ENCODE measurements around the gene DOCK4.

Gene DOCK4

DNA sequence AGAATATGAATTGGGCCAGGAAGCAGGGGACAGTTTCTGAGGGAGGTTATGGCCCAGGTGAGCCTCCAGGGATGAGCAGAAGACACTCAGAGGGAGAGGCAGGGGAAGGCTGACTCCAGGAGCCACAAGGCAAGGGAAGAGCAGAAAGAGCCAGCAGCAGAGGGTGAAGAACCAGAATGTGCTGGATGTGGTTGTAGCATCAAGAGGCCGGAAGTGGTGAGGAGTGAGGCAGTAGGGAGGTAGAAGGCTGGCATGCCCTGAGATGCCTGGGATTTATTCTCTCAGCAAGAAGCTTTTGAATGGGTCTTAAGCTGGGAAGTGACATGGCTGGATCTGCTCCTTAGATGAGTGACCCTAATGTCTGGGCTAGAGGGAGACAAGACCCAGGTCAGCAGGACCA, 311.7 kb downstream of the DOCK4 start:
- no peak for DNase-seq (ENCODE audit: low spot score)

DNA sequence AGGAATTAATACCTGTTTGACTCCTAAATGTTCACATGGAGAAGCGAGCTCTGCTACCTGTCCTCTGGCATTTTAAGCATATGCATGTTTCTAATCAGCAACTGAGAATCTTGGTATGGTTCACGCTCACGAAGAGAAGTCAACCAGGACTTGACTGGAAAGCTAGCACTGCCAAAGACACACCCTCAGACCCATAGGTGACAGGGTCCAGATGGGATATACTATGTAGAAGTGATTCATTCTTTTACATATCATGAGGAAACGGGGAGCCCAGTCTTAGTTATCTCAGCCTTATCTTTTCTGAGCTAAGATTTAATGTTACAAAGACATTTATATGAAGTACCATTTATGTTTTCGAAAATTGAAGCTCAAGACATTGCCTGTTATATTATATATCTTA, 313.0 kb downstream of the DOCK4 start:
- no peak for DNase-seq (ENCODE audit: low spot score)

DNA sequence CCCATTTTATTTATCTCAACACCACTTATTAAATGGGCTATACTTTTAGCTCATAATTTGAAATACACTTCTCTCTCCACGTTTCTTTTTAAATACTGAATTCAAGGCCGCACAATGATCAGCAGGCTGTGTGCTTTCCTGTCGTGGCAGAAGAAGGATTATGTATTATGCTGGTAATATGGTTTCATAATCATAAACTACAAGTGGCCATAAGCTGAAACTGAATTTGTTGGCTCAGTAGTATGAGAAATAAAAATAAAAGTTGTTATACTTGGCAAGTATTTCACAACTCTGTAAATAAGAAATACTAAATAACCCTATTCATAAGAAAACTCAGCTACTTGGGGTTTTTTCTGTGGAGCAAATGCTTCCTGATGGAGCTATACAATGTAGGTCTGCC, 313.6 kb downstream of the DOCK4 start:
- no peak for DNase-seq (ENCODE audit: low spot score)

DNA sequence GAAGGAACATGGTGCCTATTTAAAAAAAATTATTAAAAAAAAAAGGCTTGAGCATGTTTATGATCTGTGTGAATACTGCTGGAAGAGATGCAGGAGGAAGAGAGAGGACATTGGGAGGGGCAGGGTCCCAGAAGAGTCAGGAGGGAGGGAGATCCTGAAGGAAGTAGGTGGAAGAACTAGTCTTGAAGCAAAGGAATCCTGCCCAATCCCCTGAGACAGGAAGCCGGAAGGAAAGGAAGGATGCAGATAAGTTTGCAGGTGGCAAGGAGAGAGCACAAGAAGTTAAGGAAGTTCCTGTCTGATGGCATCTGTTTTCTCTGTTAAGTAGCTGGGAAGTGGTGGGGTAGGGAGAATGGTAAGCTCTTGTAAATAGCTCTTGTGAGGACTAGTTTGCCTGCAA, 318.5 kb downstream of the DOCK4 start:
- no peak for DNase-seq (ENCODE audit: low spot score)

DNA sequence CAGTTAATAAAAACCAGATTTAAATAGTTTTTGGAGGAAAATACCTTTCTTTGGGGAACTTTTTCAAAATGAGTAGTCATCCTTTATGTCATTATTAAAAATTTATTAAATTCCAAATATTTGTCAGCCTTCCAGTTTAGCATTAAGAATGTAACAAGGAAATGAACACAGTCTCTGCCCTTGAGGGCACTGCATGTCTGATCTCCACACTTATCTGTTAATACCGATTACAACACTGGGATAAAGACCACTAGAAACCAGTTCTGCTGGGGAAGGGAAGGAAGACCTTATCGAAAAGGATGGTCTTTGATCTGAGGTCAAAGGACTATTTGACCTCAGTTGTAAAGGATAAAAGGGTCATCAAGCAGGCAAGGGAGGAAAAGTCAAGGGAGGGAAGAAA, 320.0 kb downstream of the DOCK4 start:
- no peak for DNase-seq (ENCODE audit: low spot score)

DNA sequence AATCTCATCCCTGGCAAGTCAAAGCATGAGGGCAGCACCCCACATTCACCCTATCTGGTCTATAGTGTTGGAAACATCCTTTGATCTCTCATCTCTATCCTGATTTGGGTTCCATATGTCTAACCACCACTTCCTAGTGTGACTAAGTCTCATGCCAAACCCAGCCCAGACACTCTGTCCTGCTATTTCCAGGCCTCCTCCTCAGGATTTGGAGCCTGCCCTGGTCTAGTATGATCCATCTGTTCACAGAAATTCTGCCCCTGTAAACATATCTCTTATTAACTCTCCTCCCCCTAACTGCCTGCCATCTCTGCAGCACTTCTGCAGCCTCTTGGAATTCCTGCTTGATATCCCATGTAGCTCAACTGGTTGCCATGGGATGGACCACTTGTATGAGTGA, 323.0 kb downstream of the DOCK4 start:
- no peak for DNase-seq (ENCODE audit: low spot score)

DNA sequence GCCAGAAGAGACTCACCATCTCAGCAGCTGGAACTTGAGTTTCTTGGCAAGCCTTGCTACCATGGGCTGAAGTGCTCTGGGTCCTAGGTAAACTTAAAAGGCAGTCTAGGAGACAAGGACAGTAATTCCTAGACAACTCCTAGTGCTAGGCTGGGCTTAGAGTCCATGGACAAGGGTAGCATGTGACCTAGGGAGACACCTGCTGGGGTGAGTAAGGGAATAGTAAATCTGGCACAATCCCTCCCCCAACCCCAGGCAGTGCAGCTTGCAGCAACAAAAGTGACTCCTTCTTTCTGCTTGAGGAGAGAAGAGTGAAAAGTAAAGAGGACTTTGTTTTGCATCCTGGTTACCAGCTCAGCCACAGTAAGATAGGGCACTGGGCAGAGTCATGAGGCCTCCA, 327.4 kb downstream of the DOCK4 start:
- DNase-seq (ENCODE audit: low spot score) = no peak

DNA sequence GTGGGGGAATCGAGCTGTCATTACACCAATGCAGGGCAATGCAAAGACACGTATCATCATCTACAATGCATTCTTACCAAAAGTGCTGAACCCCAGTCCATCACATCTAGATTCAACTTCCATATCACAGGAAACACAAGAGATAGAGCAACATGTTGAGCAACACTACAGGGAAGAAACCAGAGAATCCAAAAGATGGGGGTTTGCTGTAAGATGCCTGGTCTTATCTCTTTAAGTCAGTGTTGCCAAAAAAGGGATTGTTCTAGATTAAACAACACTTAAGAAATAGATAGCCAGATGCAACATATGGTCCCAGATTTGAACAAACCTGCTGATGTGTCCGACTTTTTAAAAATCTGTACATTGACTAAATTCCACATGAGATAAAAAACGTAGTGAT, 328.3 kb downstream of the DOCK4 start:
- DNase-seq (ENCODE audit: low spot score) = no peak

DNA sequence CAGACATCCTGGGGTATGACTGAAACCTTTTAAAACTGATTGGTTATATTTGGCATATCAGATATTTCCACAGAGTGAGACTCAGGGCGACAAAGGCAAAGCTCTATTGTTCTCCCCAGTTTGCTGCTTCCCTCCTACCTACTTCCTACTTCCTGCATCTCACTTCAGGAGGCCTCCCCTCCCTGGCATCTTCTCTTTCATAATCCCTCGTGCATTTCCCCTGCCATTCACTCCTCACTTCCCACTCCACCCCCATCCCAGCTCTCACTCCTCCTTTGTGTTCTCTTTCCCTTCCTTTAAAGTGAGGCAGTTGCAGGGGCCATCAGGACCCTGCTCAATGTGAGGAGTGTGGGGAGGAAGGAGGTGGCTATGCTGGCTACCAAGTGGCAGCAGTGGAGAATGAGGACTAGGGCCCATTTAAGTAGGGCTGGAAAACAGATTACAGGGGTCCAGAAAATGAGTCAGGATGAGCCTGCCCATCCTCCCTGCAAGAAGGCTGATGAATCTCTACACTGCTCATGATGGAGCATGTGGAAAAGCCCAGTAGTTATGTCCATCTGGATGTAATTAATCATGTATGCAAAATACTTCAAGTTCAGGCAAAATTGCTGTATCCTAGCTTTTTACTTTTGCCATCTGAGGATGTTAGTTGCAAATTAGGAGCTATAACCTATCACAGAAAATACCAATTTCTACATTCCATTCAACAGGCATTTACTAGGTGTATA, 332.1 kb downstream of the DOCK4 start:
- DNase-seq (ENCODE audit: low spot score) = no peak

DNA sequence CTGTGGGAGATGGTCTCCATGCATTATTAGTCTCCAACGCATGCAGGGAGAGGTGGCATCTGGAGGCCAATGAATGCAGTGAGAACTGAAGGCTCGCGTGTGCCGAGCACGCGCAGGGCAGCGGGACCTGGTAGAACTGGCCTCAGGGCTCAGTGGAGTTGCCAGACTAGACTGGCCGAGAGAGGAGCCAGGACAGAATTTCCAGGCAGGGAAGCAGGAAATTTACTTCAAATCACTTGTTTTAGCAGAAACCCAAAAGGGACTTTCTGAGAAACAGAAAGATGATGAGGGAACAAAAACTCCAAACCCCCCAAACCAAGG, 332.9 kb downstream of the DOCK4 start:
- DNase-seq (ENCODE audit: low spot score) = no peak

DNA sequence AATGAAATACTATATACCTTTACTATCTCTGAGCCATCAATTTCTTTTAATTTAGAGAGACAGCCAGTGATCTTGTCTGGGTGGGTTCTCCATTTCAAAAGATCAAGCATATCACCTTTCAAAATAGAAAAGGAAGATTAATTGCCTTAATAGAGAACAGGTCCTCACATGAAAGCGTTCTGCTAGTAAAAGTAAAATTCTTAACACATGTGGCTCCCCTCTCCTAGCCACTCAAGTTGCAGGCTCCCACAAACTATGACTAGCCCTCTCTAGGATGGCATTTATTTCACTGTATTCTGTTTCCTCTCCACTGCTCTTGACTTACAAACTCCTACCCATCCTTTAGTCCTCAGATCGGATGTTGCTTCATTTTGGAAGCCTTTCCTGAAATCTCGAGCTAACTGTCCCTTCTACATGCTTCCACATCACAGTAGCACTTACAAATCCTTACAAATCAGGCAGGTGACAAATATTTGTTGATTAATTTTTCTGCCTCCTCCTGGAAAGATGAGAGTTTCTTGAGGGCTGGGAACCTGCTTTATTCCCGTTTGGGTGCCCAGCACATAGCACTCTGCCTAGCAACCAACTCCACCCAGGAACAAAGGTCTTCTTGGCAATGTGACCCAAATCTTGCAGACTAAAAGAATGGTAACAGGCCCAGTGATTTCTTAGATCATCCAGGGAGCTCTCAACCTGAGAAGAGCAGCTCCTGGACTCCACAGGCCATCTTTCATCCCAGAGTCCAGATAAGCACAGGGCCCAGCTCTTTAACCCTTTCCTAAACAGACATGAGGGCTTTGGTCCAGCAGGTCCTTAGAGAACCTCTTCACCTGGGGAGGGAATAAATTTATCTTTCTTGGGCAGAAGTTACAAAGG, 333.5 kb downstream of the DOCK4 start:
- DNase-seq (ENCODE audit: low spot score) = no peak

DNA sequence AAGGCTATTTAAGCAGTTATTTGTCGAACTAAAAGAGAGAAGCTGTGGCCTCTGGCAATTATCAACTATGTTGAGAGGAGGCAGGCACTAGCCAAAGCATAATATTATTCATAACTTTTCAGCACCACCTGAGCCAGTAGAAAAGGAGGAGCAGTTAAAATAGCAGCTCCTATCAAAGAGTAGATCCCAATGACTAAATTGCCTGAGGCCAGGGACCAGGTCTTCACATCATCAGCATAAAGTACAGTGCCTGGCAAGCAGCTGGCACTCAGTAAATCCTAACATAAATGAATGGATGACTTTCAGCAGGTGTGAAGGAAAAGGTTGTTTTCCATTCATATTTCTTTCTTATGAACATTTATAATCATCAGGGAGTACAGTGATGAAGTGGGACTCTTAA, 334.9 kb downstream of the DOCK4 start:
- no peak for DNase-seq (ENCODE audit: low spot score)

DNA sequence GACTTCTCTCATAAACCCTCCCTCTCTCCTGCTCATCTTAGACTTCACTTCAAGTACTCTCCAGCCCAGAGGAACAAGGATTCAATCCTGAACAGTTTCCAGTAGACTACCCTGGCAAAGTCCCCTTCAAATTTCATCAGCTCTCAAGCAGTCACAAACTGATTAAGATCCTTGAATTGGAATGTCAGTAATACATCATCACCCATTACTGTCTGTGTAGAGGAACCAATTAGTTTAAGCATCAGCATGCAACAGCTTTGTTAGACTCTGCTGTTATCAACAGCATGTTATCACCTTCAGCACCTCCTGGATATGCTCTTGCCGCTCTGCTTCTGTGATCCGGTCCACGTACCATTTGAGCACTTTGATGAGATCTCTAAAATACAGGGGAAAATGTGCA, 336.9 kb downstream of the DOCK4 start:
- DNase-seq (ENCODE audit: low spot score) = no peak

DNA sequence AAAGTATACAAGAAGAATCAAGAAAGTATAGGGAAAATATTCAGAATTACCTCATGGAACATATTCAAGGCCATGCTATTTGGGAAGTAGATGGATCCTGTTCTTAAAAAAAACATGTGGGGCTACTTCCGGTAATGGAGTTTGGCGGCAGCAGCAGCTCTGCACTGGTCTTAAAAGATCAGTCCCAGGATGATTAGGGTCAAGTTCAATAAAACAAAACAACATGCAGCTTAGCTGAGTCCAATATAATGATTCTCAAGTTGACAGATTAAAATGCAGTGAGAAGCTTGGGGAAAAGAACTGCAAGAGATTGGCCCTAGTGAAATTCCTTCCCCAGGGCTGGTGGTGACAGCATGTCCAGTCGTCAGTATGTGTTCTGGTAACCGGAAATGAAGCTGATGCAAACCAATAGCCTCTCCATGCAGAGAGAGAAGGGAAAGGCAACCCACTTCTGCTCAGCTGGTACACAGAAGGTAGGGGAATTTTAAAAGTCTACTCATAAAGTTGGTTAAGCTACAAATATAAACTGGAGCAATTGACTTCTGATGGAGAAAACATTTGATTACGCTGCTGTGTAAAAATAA, 338.8 kb downstream of the DOCK4 start:
- DNase-seq (ENCODE audit: low spot score) = no peak

DNA sequence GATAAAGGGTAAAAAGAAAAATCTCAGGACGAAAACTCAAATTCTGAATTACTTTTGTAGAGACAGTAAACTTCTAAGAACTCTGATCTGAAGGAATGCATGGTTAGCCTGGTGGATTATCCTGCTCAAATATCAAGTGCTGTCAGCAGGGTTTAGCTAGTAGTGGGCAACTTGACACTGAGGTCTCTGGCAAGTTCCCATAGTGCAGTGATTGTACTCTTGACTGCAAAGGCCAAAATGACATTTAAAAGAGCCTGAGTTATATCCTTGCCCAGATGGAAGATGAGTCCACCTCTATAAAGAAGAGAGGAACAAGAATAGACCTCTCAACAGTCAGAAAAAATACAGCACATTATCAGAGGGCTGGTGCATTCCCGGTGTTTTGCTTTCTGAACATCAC, 339.4 kb downstream of the DOCK4 start:
- no peak for DNase-seq (ENCODE audit: low spot score)

DNA sequence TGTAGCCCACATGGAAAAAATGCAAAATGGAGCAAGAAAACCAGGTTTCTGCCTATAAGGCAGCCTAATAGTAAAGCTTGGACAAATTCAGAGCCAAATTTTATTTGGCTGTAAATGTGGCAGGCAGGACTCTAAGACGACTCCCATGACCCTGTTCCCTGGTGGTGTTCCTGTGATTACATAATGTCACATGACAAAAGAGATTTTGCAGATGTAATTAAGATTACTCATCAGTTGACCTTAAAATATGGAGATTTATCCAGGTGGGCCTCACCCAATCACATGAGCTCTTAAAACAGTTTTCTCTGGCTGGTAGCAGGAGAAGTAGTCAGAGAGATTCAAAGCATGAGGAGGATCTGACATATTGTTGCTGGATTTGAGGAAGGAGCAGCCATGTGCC, 340.8 kb downstream of the DOCK4 start:
- DNase-seq (ENCODE audit: low spot score) = no peak

DNA sequence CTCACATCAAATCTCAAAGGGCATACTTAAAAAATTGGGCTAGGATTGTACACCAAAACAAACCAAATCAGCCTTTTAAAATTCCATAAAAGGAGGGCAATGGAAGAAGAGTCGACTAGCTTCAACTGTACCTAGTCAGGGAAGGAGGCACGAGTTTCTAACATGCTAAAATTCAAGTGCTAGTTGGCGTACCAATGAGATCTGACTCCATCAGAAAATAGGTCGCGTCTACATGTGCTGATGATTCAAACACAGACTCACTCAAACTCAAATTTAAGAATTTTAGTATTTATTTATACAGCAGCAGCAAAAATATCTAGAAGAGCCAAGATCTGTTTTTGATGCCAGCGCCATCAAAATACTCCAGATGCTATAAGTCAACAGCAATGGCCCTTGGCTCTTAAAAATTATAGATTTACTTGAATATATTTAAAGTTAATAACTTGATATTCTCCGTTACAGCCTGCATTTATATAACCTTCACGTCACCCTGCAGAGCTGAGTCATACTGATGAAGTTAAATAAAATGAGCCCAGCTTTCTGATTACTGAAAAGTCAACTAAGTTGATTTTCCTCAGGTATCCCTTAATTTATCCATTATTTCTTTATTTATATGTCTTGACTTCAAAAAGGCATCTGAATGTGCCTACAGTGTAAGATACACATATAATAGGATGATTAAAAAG, 341.8 kb downstream of the DOCK4 start:
- no peak for DNase-seq (ENCODE audit: low spot score)

DNA sequence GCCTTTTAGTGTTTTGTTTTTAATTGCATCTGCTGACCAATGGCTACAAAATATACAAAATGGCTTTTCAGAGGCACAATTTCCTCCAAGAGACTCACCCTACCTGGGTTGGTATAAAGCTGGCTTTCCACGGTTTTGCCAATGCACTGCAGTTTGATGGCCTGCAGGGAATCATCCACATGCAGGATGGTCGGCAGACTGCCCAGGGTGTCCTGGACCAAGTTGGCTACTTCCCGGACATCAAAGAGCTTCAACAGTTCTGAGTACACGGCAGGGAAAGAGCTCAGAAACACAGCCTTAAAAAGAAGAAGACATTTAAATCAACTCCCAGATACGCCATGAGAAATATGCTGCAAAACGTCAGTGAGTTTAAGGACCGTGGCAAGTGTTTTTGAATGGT, 342.9 kb downstream of the DOCK4 start:
- no peak for DNase-seq (ENCODE audit: low spot score)

DNA sequence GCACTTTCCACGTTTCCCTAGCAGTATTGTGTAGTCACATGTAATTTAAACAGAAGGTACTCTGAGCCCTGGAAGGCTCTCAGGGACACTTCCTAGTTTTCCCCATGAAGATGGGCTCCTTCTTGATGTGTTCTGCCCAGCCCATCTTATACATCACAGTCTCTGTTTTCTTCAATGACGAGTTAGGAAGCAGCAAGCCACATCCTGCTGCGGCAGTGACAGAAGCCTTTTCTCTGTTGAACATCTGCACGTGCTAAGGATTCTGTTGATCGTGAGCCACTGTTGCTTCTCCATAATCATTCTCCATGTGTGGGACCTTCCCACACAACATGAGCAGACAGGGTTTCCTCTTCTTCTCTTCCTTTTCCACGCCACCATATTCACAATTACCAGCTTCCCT, 346.0 kb downstream of the DOCK4 start:
- DNase-seq (ENCODE audit: low spot score) = no peak

DNA sequence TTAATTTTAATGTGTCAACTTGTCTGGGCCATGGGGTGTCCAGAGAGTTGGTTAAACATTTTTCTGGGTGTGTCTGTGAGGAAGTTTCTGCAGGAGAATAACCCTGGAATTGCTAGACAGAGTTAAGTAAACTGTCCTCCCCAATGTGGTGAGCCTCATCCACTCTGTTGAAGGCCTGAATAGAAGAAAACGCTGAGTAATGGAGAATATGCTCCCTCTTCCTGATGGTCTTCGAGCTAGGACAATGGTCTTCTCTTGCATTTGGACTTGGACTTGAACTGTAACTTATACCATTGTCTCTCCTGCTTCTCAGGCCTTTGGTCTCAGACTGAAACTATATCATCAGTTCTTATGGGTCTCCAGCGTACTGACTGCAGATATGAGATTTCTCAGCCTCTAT, 347.9 kb downstream of the DOCK4 start:
- no peak for DNase-seq (ENCODE audit: low spot score)

DNA sequence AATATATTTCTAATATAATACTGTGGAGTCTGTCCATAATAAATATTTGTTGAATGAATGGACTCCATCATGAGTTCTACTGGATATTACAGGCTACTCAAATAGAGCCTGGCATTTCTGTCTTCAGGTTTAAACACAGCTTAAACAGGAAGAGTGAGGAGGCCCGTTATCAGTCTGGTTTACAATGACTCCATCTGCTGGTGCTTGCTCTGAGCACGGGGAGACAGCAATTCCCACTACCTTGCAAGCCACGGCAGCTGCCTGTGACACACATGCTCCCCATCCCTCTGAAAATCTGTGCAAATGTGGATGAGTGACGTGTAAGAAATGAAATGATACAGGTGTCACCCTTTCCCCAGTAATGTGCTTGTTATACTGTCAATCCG, 350.4 kb downstream of the DOCK4 start:
- DNase-seq (ENCODE audit: low spot score) = peak; percentile 26

DNA sequence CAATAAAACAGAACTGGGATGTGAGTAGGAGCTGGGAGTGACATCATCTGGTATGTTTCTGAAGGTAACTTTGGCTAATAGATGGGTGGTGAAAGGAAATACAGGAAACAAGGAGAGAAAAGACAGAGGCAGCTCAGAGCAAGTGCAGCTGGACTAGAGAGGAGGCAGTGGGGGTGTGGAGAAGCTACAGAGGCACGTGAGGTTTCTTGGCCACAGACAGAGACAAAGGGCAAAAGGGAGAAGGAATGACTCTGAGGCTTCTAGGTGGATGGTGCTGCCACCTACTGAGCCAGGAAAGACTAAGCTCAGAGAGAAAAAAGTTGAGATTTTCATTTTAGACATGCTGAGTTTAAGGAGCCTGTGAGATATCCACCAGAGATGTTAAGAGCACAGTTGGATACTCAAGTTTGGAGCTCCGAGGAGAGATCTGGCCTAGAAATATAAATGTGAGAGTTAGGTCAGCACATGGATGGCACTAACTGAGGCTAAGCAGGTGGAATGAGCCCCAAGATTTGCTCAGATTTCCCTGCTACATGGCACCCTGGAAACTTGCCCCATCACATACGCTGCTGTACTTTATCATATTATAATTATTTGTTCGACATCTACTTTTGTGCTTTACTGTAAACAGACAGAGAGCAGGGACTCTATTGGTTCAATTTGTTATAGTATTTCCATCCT, 350.9 kb downstream of the DOCK4 start:
- DNase-seq (ENCODE audit: low spot score) = peak; percentile 74

All from globus pallidus (tissue), 1 donor.